GM12872 (cell line): ENCODE measurements around the gene C3orf22.

Source experiments
- CTCF ChIP-seq: IDR thresholded peaks from 3 replicates; pipeline ENCODE4 v1.5.1; 2011; ENCODE audit warnings: low read depth, mild to moderate bottlenecking, low read length, moderate library complexity; ENCODE audit not compliant: insufficient read depth

The C3orf22 gene

GRCh38 chr3:126509597-126510307 is 49.0 kb downstream of the C3orf22 start:
- no peak for TF ChIP-seq CTCF

GRCh38 chr3:126508564-126508964 is 50.2 kb downstream of the C3orf22 start:
- TF ChIP-seq CTCF: no peak

GRCh38 chr3:126507886-126508285 is 50.8 kb downstream of the C3orf22 start:
- no peak for TF ChIP-seq CTCF

GRCh38 chr3:126503701-126504100 is 55.0 kb downstream of the C3orf22 start:
- no peak for TF ChIP-seq CTCF

- TF ChIP-seq CTCF: no peak
These were observed 56.1 kb downstream of the C3orf22 start for GRCh38 chr3:126502656-126503055.

GRCh38 chr3:126501736-126502135 is 57.0 kb downstream of the C3orf22 start:
- TF ChIP-seq CTCF: no peak

- TF ChIP-seq CTCF: no peak
These were observed 57.7 kb downstream of the C3orf22 start for GRCh38 chr3:126501054-126501453.
